Neural crest cell (in vitro differentiated cells): ENCODE measurements around the gene PHACTR1. TPM values are rescaled to one million over a fixed set of nuclear protein-coding genes. Genes with fewer than 3 reads are reported as not detected.

ENCODE experiments used
- DNase-seq: peaks from one replicate; pipeline ENCODE4 v3.0.0; 2021; ENCODE audit warnings: low read depth, mixed read lengths, low spot score
- H3K27ac Mint-ChIP-seq: one replicate; pipeline ENCODE4 v1.8.0; 2021; ENCODE audit warnings: mild to moderate bottlenecking, mixed read lengths; ENCODE audit not compliant: unreplicated experiment
- H3K27me3 Mint-ChIP-seq: 2 replicates; pipeline ENCODE4 v1.8.0; 2021; ENCODE audit warnings: low read depth, mild to moderate bottlenecking, mixed read lengths
- H3K36me3 Mint-ChIP-seq: 2 replicates; pipeline ENCODE4 v1.8.0; 2021; ENCODE audit warnings: low read depth, mild to moderate bottlenecking, mixed read lengths
- H3K4me1 Mint-ChIP-seq: 2 replicates; pipeline ENCODE4 v1.8.0; 2021; ENCODE audit warnings: mixed read lengths
- H3K4me3 Mint-ChIP-seq: one replicate; pipeline ENCODE4 v1.8.0; 2021; ENCODE audit warnings: mild to moderate bottlenecking, mixed read lengths
- H3K9me3 Mint-ChIP-seq: 2 replicates; pipeline ENCODE4 v1.8.0; 2021; ENCODE audit warnings: mixed read lengths
- CTCF ChIP-seq: fragments of 200-600 bp; sonication (generic); conservative IDR thresholded peaks from 2 replicates; pipeline ENCODE4 v1.5.0; 2021; ENCODE audit warnings: antibody characterized with exemption, mild to moderate bottlenecking
- total RNA-seq: library from RNA; stranded (reverse); gene quantifications from 2 replicates; pipeline ENCODE4 v1.2.1, GENCODE V29; 2021

The PHACTR1 gene
- total RNA-seq, 1 donor from 2014 or later = 10.4 TPM

- Mint-ChIP-seq H3K27me3 (no peaks in the 10 kb centered on the region), H3K4me1 (peaks cover 35% of the 10 kb centered on the region), H3K4me3 (no peak overlapping the region), H3K9me3 (peaks cover 2% of the 10 kb centered on the region), H3K27ac (no peak overlapping the region), H3K36me3 (no peaks in the 10 kb centered on the region)
- no peak for DNase-seq
- TF ChIP-seq CTCF = no peak
These were observed 424.4 kb downstream of the PHACTR1 start for GRCh38 chr6:13140980-13141379.

- H3K4me3 Mint-ChIP-seq = no peak overlapping the region
- no peaks in the 10 kb centered on the region for H3K36me3 Mint-ChIP-seq
- no peak for TF ChIP-seq CTCF
- peaks cover 2% of the 10 kb centered on the region for H3K9me3 Mint-ChIP-seq
- no peaks in the 10 kb centered on the region for H3K27me3 Mint-ChIP-seq
- DNase-seq = no peak
- H3K4me1 Mint-ChIP-seq = peaks cover 36% of the 10 kb centered on the region
- no peak overlapping the region for H3K27ac Mint-ChIP-seq
These were observed 424.8 kb downstream of the PHACTR1 start for GRCh38 chr6:13141387-13141786.

GRCh38 chr6:13142611-13143010 lies 426.0 kb downstream of the PHACTR1 start:
- Mint-ChIP-seq H3K27ac (no peak overlapping the region), H3K27me3 (no peaks in the 10 kb centered on the region), H3K9me3 (peaks cover 2% of the 10 kb centered on the region), H3K4me1 (peaks cover 40% of the 10 kb centered on the region), H3K36me3 (no peaks in the 10 kb centered on the region), H3K4me3 (no peak overlapping the region)
- DNase-seq = no peak
- no peak for TF ChIP-seq CTCF

- no peak for DNase-seq
- H3K4me3 Mint-ChIP-seq = no peak overlapping the region
- H3K36me3 Mint-ChIP-seq = no peaks in the 10 kb centered on the region
- TF ChIP-seq CTCF = no peak
- peaks cover 23% of the 10 kb centered on the region for H3K4me1 Mint-ChIP-seq
- no peaks in the 10 kb centered on the region for H3K27me3 Mint-ChIP-seq
- H3K27ac Mint-ChIP-seq = no peak overlapping the region
- H3K9me3 Mint-ChIP-seq = no peaks in the 10 kb centered on the region
These were observed 429.9 kb downstream of the PHACTR1 start for GRCh38 chr6:13146442-13146841.

GRCh38 chr6:13147376-13147775 lies 430.8 kb downstream of the PHACTR1 start:
- TF ChIP-seq CTCF = no peak
- no peak for DNase-seq
- Mint-ChIP-seq H3K4me1 (peaks cover 25% of the 10 kb centered on the region), H3K27ac (no peak overlapping the region), H3K27me3 (no peaks in the 10 kb centered on the region), H3K9me3 (no peaks in the 10 kb centered on the region), H3K4me3 (no peak overlapping the region), H3K36me3 (no peaks in the 10 kb centered on the region)

GRCh38 chr6:13147782-13148181 lies 431.2 kb downstream of the PHACTR1 start:
- peaks cover 29% of the 10 kb centered on the region for H3K4me1 Mint-ChIP-seq
- no peaks in the 10 kb centered on the region for H3K9me3 Mint-ChIP-seq
- H3K27me3 Mint-ChIP-seq = no peaks in the 10 kb centered on the region
- H3K36me3 Mint-ChIP-seq = no peaks in the 10 kb centered on the region
- no peak overlapping the region for H3K27ac Mint-ChIP-seq
- no peak overlapping the region for H3K4me3 Mint-ChIP-seq
- DNase-seq = no peak
- TF ChIP-seq CTCF = peak; percentile 22
